ENCODE results near the gene SLC16A9.

DNA sequence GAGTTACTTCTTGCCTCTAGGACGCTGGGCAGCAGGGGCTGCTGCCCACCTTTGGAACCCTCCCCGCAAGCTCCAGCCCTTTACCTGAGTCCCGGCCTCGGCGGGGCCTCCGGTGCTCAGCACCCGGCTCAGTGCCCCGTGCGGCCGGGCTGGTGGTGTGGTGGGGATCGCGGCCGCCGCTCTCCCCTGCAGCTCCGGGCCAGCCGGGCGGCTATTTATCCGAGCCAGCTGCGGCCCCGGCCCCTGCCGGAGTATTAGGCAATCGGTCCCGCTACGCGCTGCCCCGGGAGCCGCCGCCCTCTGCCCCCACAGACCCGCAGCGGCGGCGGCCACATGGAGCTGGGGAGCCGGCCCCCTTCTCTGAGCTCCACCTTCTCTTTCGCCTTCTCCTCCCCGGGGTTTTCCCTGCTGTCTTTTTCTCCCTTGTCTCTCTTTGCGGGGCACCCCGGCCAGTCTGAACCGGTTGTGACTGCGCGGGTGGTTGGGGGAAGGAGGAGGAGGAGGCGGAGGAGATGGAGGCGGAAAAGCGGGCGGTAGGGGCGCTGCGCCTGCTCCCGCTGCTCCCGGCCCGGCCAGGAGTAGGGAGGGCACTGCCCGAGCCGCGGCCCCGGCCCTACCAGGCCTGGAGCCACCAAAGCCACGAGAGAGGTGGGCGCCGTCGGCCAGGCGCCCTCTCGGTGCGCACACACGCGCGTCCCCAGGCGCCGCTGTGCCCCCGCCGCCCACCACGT is at the start of gene SLC16A9:
- TF ChIP-seq CTCF (IDR thresholded peaks at IDR 0.05 in 8 of 11, conservative IDR thresholded peaks at IDR 0.05 in 3 of 11) (peak in 5 of 11 experiments; percentile 18 to 59 (median 31)), POLR2A (IDR thresholded peaks at IDR 0.05) (peak in 1 of 3 donors; percentile 31)

Data from spleen (tissue), 7 donors.